GM19468 (cell line): Measurements from ENCODE around the gene NPFF.

Source experiments
- ATAC-seq: cut with Tn5 transposase; IDR thresholded peaks from one replicate; pipeline ENCODE4 v1.9.1; 2021; ENCODE audit warnings: mild to moderate bottlenecking, moderate library complexity, moderate number of reproducible peaks; ENCODE audit not compliant: unreplicated experiment; ENCODE audit errors: extremely low read depth

Gene NPFF

GRCh38 chr12:53480491-53481442 lies 26.5 kb downstream of the NPFF start:
- ATAC-seq: no peak

- ATAC-seq: no peak
Measured at GRCh38 chr12:53479331-53479730, 28.0 kb downstream of the NPFF start.

- no peak for ATAC-seq
Measured at GRCh38 chr12:53478865-53479264, 28.4 kb downstream of the NPFF start.

- ATAC-seq: no peak
Measured at GRCh38 chr12:53476769-53477209, 30.5 kb downstream of the NPFF start.

- no peak for ATAC-seq
Measured at GRCh38 chr12:53474819-53475218, 32.5 kb downstream of the NPFF start.

- ATAC-seq: no peak
Measured at GRCh38 chr12:53474077-53474476, 33.2 kb downstream of the NPFF start.

- no peak for ATAC-seq
Measured at GRCh38 chr12:53472056-53472582, 35.2 kb downstream of the NPFF start.

GRCh38 chr12:53468282-53468681 lies 39.0 kb downstream of the NPFF start:
- ATAC-seq: no peak

GRCh38 chr12:53467880-53468279 lies 39.4 kb downstream of the NPFF start:
- no peak for ATAC-seq

GRCh38 chr12:53467082-53467481 lies 40.2 kb downstream of the NPFF start:
- ATAC-seq: no peak

GRCh38 chr12:53466640-53467039 lies 40.6 kb downstream of the NPFF start:
- ATAC-seq: no peak

GRCh38 chr12:53465679-53466078 lies 41.6 kb downstream of the NPFF start:
- no peak for ATAC-seq

- no peak for ATAC-seq
Measured at GRCh38 chr12:53464685-53465418, 42.4 kb downstream of the NPFF start.

GRCh38 chr12:53463802-53464560 lies 43.3 kb downstream of the NPFF start:
- no peak for ATAC-seq

- no peak for ATAC-seq
Measured at GRCh38 chr12:53462935-53463334, 44.3 kb downstream of the NPFF start.

GRCh38 chr12:53461591-53461990 lies 45.7 kb downstream of the NPFF start:
- no peak for ATAC-seq

- no peak for ATAC-seq
Measured at GRCh38 chr12:53461059-53461458, 46.2 kb downstream of the NPFF start.

GRCh38 chr12:53459097-53459496 lies 48.2 kb downstream of the NPFF start:
- ATAC-seq: no peak
